Stimulated activated CD4-positive, alpha-beta T cell treated with anti-CD3 and anti-CD28 coated beads, Interleukin-1b, Interleukin-23, amount 100 ng/mL, for 1 hour (primary cell): Measurements from ENCODE around the gene GABRD.

Experiments used
- DNase-seq, 2 donors: peaks; one replicate each; pipeline ENCODE4 v3.0.0-alpha.2; 2020; ENCODE audit warnings: low read depth in 2 of 2

Gene GABRD

DNA sequence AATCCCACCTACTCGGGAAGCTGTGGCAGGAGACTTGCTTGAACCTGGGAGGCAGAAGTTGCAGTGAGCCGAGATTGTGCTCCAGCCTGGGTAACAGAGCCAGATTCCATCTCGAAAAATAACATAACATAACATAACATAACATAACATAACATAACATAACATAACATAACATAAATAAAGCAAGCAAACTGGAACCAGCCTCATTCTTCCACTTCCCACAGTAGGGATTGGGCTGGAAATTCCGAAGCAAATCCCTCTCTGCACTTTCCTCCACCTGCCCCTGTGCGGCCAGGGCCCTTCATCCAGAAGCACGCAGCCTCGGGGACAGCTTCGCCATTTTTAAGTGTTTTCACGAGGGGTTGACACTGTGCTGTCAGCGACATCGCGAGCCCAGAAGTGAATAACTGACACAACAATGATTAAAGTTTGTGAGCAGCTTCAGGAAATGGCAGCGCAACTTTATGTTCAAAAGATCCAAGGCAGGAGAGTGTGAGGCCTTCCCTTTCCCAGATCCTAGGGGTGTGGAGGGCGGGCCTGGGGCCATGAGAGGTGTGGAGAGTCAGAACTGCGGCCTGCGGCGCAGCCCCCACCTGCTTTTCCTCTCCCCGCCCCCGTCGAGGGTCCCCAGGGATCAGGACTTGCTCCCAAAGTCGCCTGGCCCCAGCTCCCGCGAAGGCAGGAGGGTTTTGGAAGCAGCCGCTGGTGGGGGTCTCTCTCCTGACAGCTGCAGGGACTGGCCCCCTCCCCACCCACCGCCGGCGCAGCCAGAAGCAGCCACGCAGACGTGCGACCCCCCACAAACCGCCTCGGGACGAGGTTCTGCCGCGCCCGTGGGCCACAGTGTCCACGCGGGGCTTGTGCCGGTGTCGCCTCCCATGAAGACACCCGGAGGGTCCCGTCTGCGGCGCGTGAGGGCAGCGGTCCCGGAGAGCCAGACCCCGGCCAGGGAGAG lies 651 bp upstream of the GABRD start:
- no peak for DNase-seq

DNA sequence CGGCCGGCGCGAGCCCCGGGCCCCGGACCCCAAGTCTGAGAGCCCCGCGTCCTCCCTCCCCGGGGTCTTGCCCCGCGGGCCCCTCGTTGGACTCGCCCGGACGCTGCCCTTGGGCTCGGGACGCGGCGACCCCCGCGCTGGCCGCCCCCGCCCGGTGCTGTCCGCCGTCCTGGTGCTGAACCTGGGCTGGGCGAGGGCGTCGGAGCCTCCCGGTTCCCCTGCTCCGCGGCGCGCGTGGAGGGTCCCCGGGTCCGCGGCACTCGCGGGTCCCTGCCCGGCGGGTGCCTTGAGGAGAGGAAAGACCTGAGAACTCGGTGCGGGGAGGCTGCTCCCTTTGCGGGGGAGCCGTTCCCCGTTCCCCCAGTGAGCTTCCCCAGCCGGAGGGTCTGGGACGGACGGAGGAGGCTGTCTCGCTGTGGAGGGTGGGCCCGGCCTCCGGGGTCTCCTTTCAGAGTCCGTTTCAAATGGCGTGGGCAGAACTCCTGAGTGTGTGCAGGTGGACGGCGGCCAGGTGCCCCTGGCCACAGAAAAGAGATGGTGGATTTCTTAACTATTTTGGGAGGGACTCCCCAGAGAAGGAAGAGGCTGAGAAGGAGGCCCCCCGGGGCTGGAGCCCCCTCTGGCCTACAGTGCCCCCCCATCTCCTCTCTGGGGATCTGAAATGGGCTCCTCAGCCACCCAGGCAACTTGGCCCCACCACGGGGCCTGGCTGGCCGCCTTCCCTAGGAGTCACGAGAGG lies 595 bp downstream of the GABRD start:
- no peak for DNase-seq

GRCh38 chr1:2020310-2020655 lies 1.1 kb downstream of the GABRD start:
- no peak for DNase-seq

DNA sequence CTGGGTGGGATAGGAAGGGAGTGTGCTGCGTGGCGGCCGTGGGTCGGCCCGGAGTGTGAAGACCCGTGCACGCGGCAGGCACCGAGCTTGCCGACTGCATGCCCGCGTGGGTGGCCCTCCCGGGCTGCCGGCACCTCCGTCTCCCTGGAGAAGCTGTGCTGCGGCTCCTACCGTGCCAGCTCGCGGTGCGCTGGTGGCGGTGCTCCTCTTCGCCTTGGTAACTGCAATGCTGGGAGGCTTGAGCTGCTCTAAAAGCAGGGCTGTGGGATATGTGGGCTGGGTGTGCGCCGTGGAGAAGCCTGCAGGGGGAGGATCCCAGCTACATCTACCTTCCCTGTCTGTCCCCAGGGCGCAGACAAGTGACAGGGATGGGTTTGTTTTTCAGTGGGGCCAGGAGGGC lies 2.4 kb downstream of the GABRD start:
- no peak for DNase-seq

DNA sequence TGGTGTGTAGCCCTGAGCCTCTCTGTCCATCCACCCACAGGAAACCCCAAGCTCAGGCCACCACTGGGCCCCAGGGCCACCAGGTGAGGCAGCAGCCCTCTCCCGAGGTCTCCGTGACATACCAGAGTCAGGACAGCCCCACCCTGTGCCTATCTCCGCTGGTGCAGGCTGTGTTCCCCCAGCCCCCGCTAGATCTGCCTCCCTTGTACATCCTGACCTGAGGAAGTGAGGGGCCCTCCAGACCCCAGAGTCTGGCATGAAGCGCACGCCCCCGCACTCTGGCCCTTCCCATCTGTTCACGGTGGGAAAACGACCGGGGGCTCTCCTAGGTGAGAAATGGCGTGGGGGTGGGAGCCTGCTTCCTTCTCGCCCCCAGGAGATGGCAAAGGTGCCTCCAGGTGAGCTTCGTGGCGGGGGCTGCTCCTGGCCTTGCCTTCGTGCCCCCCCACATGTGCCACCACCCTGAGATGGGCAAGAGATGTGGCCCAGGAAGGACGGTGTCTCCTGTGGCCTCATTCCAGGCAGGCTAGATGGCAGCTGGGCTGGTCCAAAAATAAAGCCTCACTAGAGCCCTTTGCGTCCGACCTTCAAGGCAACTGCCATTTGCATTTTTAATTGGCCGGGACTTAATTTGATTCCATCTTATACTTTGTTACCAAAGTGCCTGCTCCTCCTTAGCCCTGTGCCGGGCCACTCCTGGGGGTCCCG lies 3.1 kb downstream of the GABRD start:
- no peak for DNase-seq

- DNase-seq = no peak
Observed at GRCh38 chr1:2023187-2023586, 4.0 kb downstream of the GABRD start.

DNA sequence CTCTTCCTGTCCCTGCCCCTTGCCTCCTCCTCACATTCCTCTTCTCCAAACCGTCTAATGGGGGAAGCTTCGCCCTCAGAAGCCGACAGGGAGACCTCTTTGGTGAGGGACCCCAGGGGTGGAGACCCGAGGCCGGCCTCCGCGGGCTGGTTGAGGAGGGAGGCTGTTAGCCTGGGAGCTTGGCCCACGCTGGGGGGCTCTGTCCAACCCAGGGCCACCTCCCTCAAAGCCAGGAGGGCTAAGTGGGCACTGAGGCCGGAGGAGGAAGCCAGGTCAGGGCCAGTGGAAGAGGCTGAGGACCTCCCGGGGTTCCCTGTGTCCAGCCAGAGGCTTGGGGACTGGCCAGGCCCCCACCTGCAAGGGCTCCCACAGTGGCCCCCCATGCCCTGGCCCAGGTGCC lies 5.3 kb downstream of the GABRD start:
- no peak for DNase-seq

- no peak for DNase-seq
Observed at GRCh38 chr1:2024887-2025286, 5.7 kb downstream of the GABRD start.

- no peak for DNase-seq
Observed at GRCh38 chr1:2025491-2025981, 6.4 kb downstream of the GABRD start.

GRCh38 chr1:2027961-2028583 lies 8.9 kb downstream of the GABRD start:
- DNase-seq = no peak

DNA sequence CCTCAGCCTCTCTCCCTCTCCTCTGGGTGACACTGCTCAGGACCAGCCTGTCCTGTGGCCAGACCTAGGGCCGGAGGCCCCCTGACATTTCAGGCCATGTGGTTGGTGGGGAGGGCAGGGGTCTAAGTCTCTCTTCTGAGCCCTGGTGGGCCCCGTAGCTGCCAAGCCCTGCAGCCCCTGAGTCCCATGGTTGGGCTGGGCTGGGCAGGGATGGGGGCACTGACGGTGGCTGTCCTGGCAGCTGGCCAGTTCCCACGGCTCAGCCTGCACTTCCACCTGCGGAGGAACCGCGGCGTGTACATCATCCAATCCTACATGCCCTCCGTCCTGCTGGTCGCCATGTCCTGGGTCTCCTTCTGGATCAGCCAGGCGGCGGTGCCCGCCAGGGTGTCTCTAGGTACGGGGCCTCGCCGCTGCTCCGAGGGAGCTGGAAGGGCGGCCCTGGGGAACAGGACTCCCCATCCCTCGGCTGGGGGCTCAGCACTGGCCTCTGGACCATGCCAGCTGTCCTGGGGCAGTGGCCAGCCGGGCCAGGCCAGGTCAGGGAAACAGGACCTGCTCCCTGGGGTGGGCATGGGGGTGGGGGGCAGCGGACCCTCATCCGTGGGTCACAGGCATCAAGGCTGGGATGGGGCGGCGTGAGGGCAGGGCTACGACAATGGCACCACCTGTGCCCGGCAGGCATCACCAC lies 9.9 kb downstream of the GABRD start:
- DNase-seq = no peak

DNA sequence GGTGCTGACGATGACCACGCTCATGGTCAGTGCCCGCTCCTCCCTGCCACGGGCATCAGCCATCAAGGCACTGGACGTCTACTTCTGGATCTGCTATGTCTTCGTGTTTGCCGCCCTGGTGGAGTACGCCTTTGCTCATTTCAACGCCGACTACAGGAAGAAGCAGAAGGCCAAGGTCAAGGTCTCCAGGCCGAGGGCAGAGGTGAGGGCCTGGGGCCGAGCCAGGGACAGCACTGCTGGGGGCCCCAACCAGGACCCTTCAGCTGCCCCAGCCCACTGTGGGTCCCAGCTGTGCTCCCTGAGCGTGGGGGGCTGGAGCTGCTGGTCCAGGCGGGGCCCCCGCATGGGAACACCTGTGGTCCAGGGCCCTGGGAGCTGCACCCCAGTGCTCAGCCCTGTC lies 10.4 kb downstream of the GABRD start:
- DNase-seq = no peak

GRCh38 chr1:2030076-2030871 lies 11.1 kb downstream of the GABRD start:
- DNase-seq = no peak

DNA sequence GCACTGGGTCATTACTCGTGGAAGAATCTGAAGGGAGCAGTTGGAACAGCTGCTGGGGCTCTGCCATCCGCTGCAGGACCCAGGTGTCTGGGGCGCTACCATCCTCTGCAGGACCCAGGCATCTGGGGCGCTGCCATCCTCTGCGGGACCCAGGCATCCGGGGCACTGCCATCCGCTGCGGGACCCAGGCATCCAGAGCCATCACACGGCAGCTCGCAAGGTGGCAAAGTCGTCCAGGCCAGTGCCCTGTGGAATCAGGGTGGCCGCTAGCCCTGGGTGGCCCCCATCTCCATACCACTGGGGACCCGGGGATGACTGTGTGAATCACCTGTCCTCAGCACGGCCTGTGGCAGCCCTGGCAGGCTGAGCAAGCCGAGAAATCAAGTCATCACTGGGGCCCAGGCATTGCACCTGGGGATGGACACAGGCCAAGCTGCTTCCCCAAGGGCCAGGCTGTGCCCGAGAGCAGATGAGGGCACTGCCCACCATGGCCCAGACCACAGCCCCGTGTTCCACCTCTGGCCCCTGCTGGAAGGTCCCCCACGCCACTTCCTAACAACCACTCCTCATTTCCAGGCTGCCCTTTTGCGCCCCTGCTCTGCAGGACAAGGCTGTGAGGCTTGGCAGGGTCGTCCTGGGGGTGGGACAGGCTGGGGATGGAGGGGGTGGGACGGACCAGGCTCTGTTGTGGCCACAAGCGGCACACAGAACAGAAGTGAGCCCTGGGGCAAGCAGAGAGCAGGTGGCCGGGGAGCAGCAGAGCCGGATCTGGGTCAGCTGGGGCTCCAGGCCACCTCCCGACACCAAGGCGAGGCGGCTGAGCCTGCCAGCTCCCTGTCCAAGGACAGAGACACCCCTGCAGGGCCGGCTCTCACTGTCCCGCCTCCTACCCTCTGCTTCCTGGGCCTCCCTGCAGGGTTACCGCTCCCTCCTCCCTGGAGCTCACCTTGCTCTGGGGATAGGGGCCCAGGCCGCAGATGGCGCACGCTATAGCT lies 12.7 kb downstream of the GABRD start:
- no peak for DNase-seq

GRCh38 chr1:2032737-2033136 lies 13.6 kb downstream of the GABRD start:
- DNase-seq = no peak

DNA sequence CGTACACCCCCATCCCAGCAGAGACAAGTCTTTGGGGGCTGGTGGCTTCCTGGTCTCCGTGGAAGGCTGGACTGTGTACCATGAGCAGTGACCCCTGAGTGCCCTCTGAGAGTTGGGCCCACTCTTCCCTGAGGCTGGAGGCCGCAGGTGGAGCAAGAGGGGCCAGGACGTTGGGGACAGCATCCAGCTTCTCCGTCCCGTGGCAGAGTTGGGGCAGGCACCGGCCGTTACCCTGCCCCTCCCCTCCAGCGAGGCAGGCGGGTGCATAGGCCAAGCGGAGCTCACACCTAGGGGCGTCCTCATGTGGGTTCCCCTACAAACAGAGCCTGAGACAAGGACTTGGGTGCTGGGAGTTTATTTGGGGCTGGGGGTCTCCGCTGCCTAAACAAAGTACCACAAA lies 14.0 kb downstream of the GABRD start:
- DNase-seq = no peak

GRCh38 chr1:2036287-2036686 lies 17.1 kb downstream of the GABRD start:
- no peak for DNase-seq

GRCh38 chr1:2037314-2037979 lies 18.3 kb downstream of the GABRD start:
- no peak for DNase-seq

DNA sequence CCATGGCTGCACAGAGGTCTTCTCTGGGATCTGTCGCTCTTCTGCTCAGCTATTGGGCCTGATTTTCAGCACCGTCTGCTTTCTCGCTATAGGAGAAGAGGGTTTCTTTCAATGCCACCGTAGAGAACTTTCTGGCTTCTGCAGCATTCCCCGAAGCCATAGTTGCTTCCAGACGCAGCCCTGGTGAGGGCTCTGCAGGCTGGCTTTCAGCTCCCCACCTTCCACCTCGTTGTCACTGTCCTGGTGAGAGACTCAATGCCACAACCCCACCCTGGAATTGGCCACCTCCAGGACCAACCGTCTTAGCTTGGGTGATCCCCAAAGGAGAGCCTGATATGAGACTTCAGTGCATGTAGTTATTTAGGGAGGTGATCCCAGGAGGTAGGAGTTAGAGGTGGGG lies 19.1 kb downstream of the GABRD start:
- no peak for DNase-seq
